ENCODE results near the gene SAP130.

DNA sequence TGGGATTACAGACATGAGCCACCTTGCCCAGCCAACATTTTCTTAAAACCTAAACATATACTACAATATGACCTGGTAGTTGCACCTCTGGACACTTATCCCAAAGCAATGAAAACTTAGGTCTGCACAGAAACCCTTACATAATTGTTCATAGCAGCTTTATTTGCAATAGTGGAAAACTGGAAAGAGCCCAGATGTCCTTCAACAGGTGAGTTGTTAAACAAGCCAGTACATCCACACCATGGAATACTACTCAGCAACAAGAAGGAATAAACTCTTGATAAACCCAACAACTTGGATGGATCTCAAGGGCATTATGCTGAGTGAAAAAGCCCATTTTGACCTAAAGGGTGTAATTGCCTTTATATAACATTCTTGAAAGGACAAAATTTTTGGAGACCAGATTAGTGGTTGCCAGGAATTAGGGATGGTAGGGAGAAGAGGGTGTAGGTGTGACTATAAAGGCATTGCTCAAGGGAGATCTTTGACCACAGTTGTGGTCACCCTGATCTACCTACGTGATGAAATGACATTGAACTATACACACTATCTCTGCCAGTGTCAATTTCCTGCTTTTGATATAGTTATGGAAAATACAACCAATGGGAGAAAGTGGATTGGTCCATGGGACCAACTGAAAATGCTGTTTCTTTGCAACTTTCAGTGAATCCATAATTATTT is 130.2 kb downstream of the SAP130 start:
- TF ChIP-seq EZH2 (IDR thresholded peaks at IDR 0.05; ENCODE audit: insufficient read depth, poor library complexity, severe bottlenecking) (no peak), EZH2phosphoT487 (IDR thresholded peaks at IDR 0.05; ENCODE audit: insufficient read depth, low read depth) (no peak)

Measured in GM23248 (cell line).